IMR-90 (cell line): Measurements from ENCODE around the gene TM2D3. TPM values are rescaled to one million over a fixed set of nuclear protein-coding genes. Genes with fewer than 3 reads are reported as not detected.

Experiments used
- ATAC-seq: fragments of 200-7000 bp; cut with Tn5 transposase; 2 replicates; pipeline ENCODE4 v1.9.1; 2020; ENCODE audit warnings: low read depth, mild to moderate bottlenecking, moderate library complexity
- BruUV-seq: library from RNA; stranded (reverse); fragments of 400-500 nt; replicated peaks from 2 replicates; lab custom pipeline; 2021; lab: Mats Ljungman, UMichigan
- CTCF ChIA-PET: fragments of 300-600 bp; formaldehyde crosslinking; extraction: SDS; loops from one replicate; lab custom pipeline; 2021; ENCODE audit warnings: antibody characterized with exemption; lab: Yijun Ruan, JAX
- POLR2A ChIA-PET: fragments of 300-600 bp; sonication (Branson Sonifier 250); formaldehyde crosslinking; loops from one replicate; lab custom pipeline; 2022; ENCODE audit warnings: antibody characterized with exemption; ENCODE audit not compliant: unreplicated experiment; lab: Charles Lee
- DNase-seq: peaks from one replicate; pipeline ENCODE4 v3.0.0; 2013
- H2AFZ ChIP-seq: replicated peaks from 2 replicates; pipeline ENCODE3; 2013; ENCODE audit warnings: low read length, mild to moderate bottlenecking; ENCODE audit not compliant: poor library complexity
- H2AK5ac ChIP-seq: 2 replicates; pipeline ENCODE4 v1.6.1; 2013; ENCODE audit warnings: low read depth, low read length, inconsistent platforms
- H2AK9ac ChIP-seq: replicated peaks from 2 replicates; pipeline ENCODE3; 2013; ENCODE audit warnings: mild to moderate bottlenecking, low read depth, low read length, moderate library complexity; ENCODE audit not compliant: poor library complexity
- H2BK120ac ChIP-seq: 2 replicates; pipeline ENCODE4 v1.6.1; 2013; ENCODE audit warnings: low read depth, low read length, inconsistent platforms
- H2BK15ac ChIP-seq: 3 replicates; pipeline ENCODE4 v1.6.1; 2013; ENCODE audit warnings: low read depth, low read length, inconsistent platforms
- H2BK20ac ChIP-seq: 2 replicates; pipeline ENCODE4 v1.6.1; 2013; ENCODE audit warnings: low read depth, mild to moderate bottlenecking, inconsistent platforms, low read length, moderate library complexity
- H2BK5ac ChIP-seq: 2 replicates; pipeline ENCODE4 v1.6.1; 2013; ENCODE audit warnings: mild to moderate bottlenecking, low read depth, low read length, inconsistent platforms; ENCODE audit not compliant: poor library complexity, severe bottlenecking
- H3K14ac ChIP-seq: replicated peaks from 2 replicates; pipeline ENCODE4 v1.6.1; 2013; ENCODE audit warnings: low read depth, low read length, inconsistent platforms
- H3K18ac ChIP-seq: 2 replicates; pipeline ENCODE4 v1.6.1; 2013; ENCODE audit warnings: low read depth, low read length, control low read depth
- H3K23ac ChIP-seq: 2 replicates; pipeline ENCODE4 v1.6.1; 2013; ENCODE audit warnings: low read depth, low read length, inconsistent platforms
- H3K27ac ChIP-seq: 2 replicates; pipeline ENCODE4 v1.5.1; 2013; ENCODE audit warnings: mild to moderate bottlenecking, control low read depth, low read length; ENCODE audit not compliant: insufficient read depth
- H3K27me3 ChIP-seq: 2 replicates; pipeline ENCODE4 v1.6.1; 2013; ENCODE audit warnings: low read length; ENCODE audit not compliant: control insufficient read depth, insufficient read depth
- H3K36me3 ChIP-seq: 2 replicates; pipeline ENCODE4 v1.6.1; 2013; ENCODE audit warnings: low read length, mixed read lengths; ENCODE audit not compliant: control insufficient read depth, insufficient read depth
- H3K4ac ChIP-seq: 2 replicates; pipeline ENCODE4 v1.6.1; 2013; ENCODE audit warnings: low read depth, low read length, inconsistent platforms
- H3K4me1 ChIP-seq: 2 replicates; pipeline ENCODE4 v1.6.1; 2013; ENCODE audit warnings: low read length, mixed read lengths; ENCODE audit not compliant: control insufficient read depth, insufficient read depth
- H3K4me2 ChIP-seq: 2 replicates; pipeline ENCODE4 v1.6.1; 2013; ENCODE audit warnings: low read depth, mild to moderate bottlenecking, control low read depth, low read length, moderate library complexity
- H3K4me3 ChIP-seq: 2 replicates; pipeline ENCODE4 v1.5.1; 2013; ENCODE audit warnings: low read depth, mild to moderate bottlenecking, control low read depth, low read length, moderate library complexity; ENCODE audit not compliant: insufficient read depth
- H3K56ac ChIP-seq: 2 replicates; pipeline ENCODE4 v1.6.1; 2013; ENCODE audit warnings: low read length, inconsistent platforms; ENCODE audit not compliant: insufficient read depth; ENCODE audit errors: extremely low read depth
- H3K79me1 ChIP-seq, 2 experiments: 2 replicates each; pipeline ENCODE4 v1.6.1; 2013; ENCODE audit warnings: low read length in 2 of 2, inconsistent platforms in 1 of 2, low read depth in 1 of 2
- H3K9ac ChIP-seq: 2 replicates; pipeline ENCODE4 v1.6.1; 2013; ENCODE audit warnings: low read depth, low read length, control low read depth
- H3K9me1 ChIP-seq: 2 replicates; pipeline ENCODE4 v1.6.1; 2013; ENCODE audit warnings: low read length, inconsistent platforms; ENCODE audit not compliant: insufficient read depth
- H3K9me3 ChIP-seq: 2 replicates; pipeline ENCODE4 v1.6.1; 2013; ENCODE audit warnings: low read length; ENCODE audit not compliant: control insufficient read depth, insufficient read depth
- H4K20me1 ChIP-seq: 2 replicates; pipeline ENCODE4 v1.6.1; 2013; ENCODE audit warnings: low read length, inconsistent platforms; ENCODE audit not compliant: insufficient read depth
- H4K5ac ChIP-seq: 2 replicates; pipeline ENCODE4 v1.6.1; 2013; ENCODE audit warnings: mild to moderate bottlenecking, low read depth, low read length, control low read depth
- H4K8ac ChIP-seq, 2 experiments: 2 replicates each; pipeline ENCODE4 v1.6.1; 2013; ENCODE audit warnings: low read depth in 2 of 2, low read length in 2 of 2, control low read depth in 1 of 2, inconsistent platforms in 1 of 2
- H4K91ac ChIP-seq: 2 replicates; pipeline ENCODE4 v1.6.1; 2013; ENCODE audit warnings: low read depth, low read length, inconsistent platforms; ENCODE audit not compliant: insufficient read depth
- BHLHE40 ChIP-seq: fragments of 150-350 bp; IDR thresholded peaks from 2 replicates; pipeline ENCODE4 v1.6.1; 2016; ENCODE audit warnings: mild to moderate bottlenecking, low read depth, low read length
- CEBPB ChIP-seq: IDR thresholded peaks from 2 replicates; pipeline ENCODE4 v1.6.1; 2012; ENCODE audit warnings: low read depth, low read length, improper control_type of control experiment
- CTCF ChIP-seq: conservative IDR thresholded peaks from 2 replicates; pipeline ENCODE4 v1.5.1; 2012; ENCODE audit warnings: mild to moderate bottlenecking, low read depth, low read length, improper control_type of control experiment
- ELK1 ChIP-seq: fragments of 150-350 bp; IDR thresholded peaks from 2 replicates; pipeline ENCODE4 v1.6.1; 2016; ENCODE audit warnings: low read depth, mild to moderate bottlenecking, low read length, moderate library complexity, borderline replicate concordance
- MAFK ChIP-seq: IDR thresholded peaks from 2 replicates; pipeline ENCODE4 v1.6.1; 2012; ENCODE audit warnings: low read depth, low read length, improper control_type of control experiment
- MXI1 ChIP-seq: IDR thresholded peaks from 2 replicates; pipeline ENCODE4 v1.6.1; 2012; ENCODE audit warnings: low read depth, mild to moderate bottlenecking, low read length, moderate library complexity, borderline replicate concordance
- NFE2L2 ChIP-seq: fragments of 150-350 bp; IDR thresholded peaks from 2 replicates; pipeline ENCODE4 v1.6.1; 2016; ENCODE audit warnings: low read depth, mild to moderate bottlenecking, low read length
- RAD21 ChIP-seq: IDR thresholded peaks from 2 replicates; pipeline ENCODE4 v1.6.1; 2012; ENCODE audit warnings: low read length, improper control_type of control experiment
- RCOR1 ChIP-seq: IDR thresholded peaks from 2 replicates; pipeline ENCODE4 v1.6.1; 2012; ENCODE audit warnings: mild to moderate bottlenecking, low read length, improper control_type of control experiment; ENCODE audit not compliant: insufficient replicate concordance
- RFX5 ChIP-seq: IDR thresholded peaks from 2 replicates; pipeline ENCODE4 v1.8.0; 2012; ENCODE audit warnings: low read depth, mild to moderate bottlenecking, low read length, moderate library complexity
- SMC3 ChIP-seq: fragments of 150-350 bp; IDR thresholded peaks from 2 replicates; pipeline ENCODE4 v1.6.1; 2016; ENCODE audit warnings: low read depth, mild to moderate bottlenecking, antibody characterized with exemption, low read length, moderate library complexity
- USF2 ChIP-seq: fragments of 150-350 bp; IDR thresholded peaks from 2 replicates; pipeline ENCODE4 v1.6.1; 2017; ENCODE audit warnings: mild to moderate bottlenecking, antibody characterized with exemption, low read length, low read depth
- WGBS, 2 experiments: methylation state at CpG; one replicate each; pipeline versions ENCODE4 v1.1.5 to v1.1.7; 2013; ENCODE audit warnings: missing lambda C conversion rate in 2 of 2; ENCODE audit not compliant: insufficient read length in 1 of 2; ENCODE audit errors: extremely low coverage in 2 of 2; 5-methylcytosine and 5-hydroxymethylcytosine counted together
- dilution Hi-C: fragments of 300-500 bp; cut with HindIII; formaldehyde crosslinking; loops from one replicate; pipeline ENCODE4 v1.14.3; 2018; ENCODE audit warnings: low sequenced_read_pairs; ENCODE audit not compliant: unreplicated experiment
- in situ Hi-C: fragments of 300-500 bp; cut with MboI; formaldehyde crosslinking; loops from 3 replicates; pipeline ENCODE4 v1.14.3; 2019; ENCODE audit warnings: low sequenced_read_pairs, inconsistent platforms, mixed read lengths
- intact Hi-C: fragments of 100-400 bp; cut with micrococcal nuclease; formaldehyde crosslinking; loops from 2 replicates; pipeline ENCODE4 v1.10.0; 2022
- polyA plus RNA-seq, 3 experiments: library from polyadenylated mRNA; depleted of rRNA; stranded (reverse); fragments of >200 nt; gene quantifications; 2 replicates each; pipeline ENCODE4 v1.2.3, GENCODE V29; 2012; ENCODE audit warnings: low replicate concordance in 1 of 3
- total RNA-seq: library from RNA; depleted of rRNA; stranded (reverse); fragments of >200 nt; gene quantifications from 2 replicates; pipeline ENCODE4 v1.2.3, GENCODE V29; 2012

TM2D3 gene
- total and polyA plus RNA-seq, 2 of the 4 experiments (the other 2 are of a cell fraction), result 27.4 to 34.5 TPM

- dilution Hi-C loops, result no loop called here
- ChIA-PET POLR2A (no interaction called here), CTCF (no interaction called here)
- ATAC-seq (no peak), DNase-seq (no peak)
- Histone ChIP-seq H2BK5ac (no peak overlapping the region), H3K27ac (no peak overlapping the region), H3K4me3 (no peak overlapping the region), H2AFZ (no peak overlapping the region), H3K18ac (no peak overlapping the region), H3K4me1 (no peaks in the 10 kb centered on the region), H3K9ac (no peak overlapping the region), H2AK9ac (no peak overlapping the region), H4K8ac (no peak overlapping the region), H3K56ac (no peak overlapping the region), H3K4me2 (no peak overlapping the region), H2BK20ac (no peak overlapping the region), H3K79me1 (no peaks in the 10 kb centered on the region), H3K27me3 (peaks cover 9% of the 10 kb centered on the region), H3K9me1 (no peaks in the 10 kb centered on the region), H3K9me3 (no peaks in the 10 kb centered on the region; the same call in 1 of the 2 replicates), H3K23ac (no peak overlapping the region), H4K5ac (no peak overlapping the region), H2AK5ac (no peak overlapping the region), H2BK120ac (no peak overlapping the region), H2BK15ac (no peak overlapping the region), H4K91ac (no peak overlapping the region), H4K20me1 (no peaks in the 10 kb centered on the region), H3K4ac (no peak overlapping the region), H3K14ac (no peak overlapping the region), H3K36me3 (no peaks in the 10 kb centered on the region)
- BruUV-seq, result no TSS peak
- TF ChIP-seq CTCF, result no peak
- TF ChIP-seq ELK1, result no peak
- no peak for TF ChIP-seq BHLHE40
- no peak for TF ChIP-seq NFE2L2
- no peak for TF ChIP-seq RAD21
- no peak for TF ChIP-seq RFX5
- no peak for TF ChIP-seq MAFK
- no peak for TF ChIP-seq SMC3
- TF ChIP-seq MXI1, result no peak
- TF ChIP-seq CEBPB, result no peak
- TF ChIP-seq RCOR1, result no peak
- TF ChIP-seq USF2, result no peak
- WGBS, 2 experiments, result no CpG with 5 or more reads among the region's 1 CpG
- intact Hi-C loops, result no loop called here
- in situ Hi-C loops, result no loop called here
Observed at GRCh38 chr15:101596633-101597032, 55.5 kb downstream of the TM2D3 start.
